OCI-LY1 (cell line): ENCODE data around the gene KIF18A.

ENCODE experiments used
- H2AFZ ChIP-seq: fragments of 200-600 bp; sonication (generic), shearing (Covaris generic); 2 replicates; pipeline ENCODE4 v1.6.0; 2014; ENCODE audit warnings: antibody characterized with exemption, mild to moderate bottlenecking, low read length
- H3F3A ChIP-seq: fragments of 200-600 bp; sonication (generic), shearing (Covaris generic); 2 replicates; pipeline ENCODE4 v1.6.0; 2014; ENCODE audit warnings: mild to moderate bottlenecking, antibody characterized with exemption, low read length, moderate library complexity; ENCODE audit not compliant: insufficient read depth
- H3K27ac ChIP-seq: fragments of 200-600 bp; sonication (generic); 2 replicates; pipeline ENCODE4 v1.5.1; 2014; ENCODE audit warnings: low read length, mixed run types, mild to moderate bottlenecking, low read depth; ENCODE audit not compliant: poor library complexity, severe bottlenecking
- H3K27me3 ChIP-seq: fragments of 200-600 bp; sonication (generic); 2 replicates; pipeline ENCODE4 v1.6.0; 2014; ENCODE audit warnings: antibody characterized with exemption, mild to moderate bottlenecking, low read length, moderate library complexity; ENCODE audit not compliant: insufficient read depth
- H3K36me3 ChIP-seq: fragments of 200-600 bp; sonication (generic); 2 replicates; pipeline ENCODE4 v1.6.1; 2014; ENCODE audit warnings: mild to moderate bottlenecking, antibody characterized with exemption, low read length, moderate library complexity, mixed read lengths; ENCODE audit not compliant: insufficient read depth
- H3K4me1 ChIP-seq: fragments of 200-600 bp; sonication (generic); 2 replicates; pipeline ENCODE4 v1.5.1; 2014; ENCODE audit warnings: mild to moderate bottlenecking, low read length, moderate library complexity; ENCODE audit not compliant: insufficient read depth, severe bottlenecking
- H3K4me2 ChIP-seq: fragments of 200-600 bp; sonication (generic), shearing (Covaris generic); 2 replicates; pipeline ENCODE4 v1.6.1; 2014; ENCODE audit warnings: low read length
- H3K4me3 ChIP-seq: fragments of 200-600 bp; sonication (generic); 2 replicates; pipeline ENCODE4 v1.5.1; 2014; ENCODE audit warnings: low read length, low read depth, mild to moderate bottlenecking, mixed read lengths; ENCODE audit not compliant: poor library complexity, severe bottlenecking
- H3K79me2 ChIP-seq: fragments of 200-600 bp; shearing (Covaris generic); 2 replicates; pipeline ENCODE4 v1.6.1; 2016; ENCODE audit warnings: mixed run types, low read length, mixed read lengths; ENCODE audit not compliant: insufficient read depth
- H3K9ac ChIP-seq: fragments of 200-600 bp; sonication (generic), shearing (Covaris generic); 2 replicates; pipeline ENCODE4 v1.6.1; 2014; ENCODE audit warnings: mild to moderate bottlenecking, low read length, mixed read lengths
- H3K9me2 ChIP-seq: fragments of 200-600 bp; sonication (generic), shearing (Covaris generic); 2 replicates; pipeline ENCODE4 v1.6.1; 2014; ENCODE audit warnings: low read depth, mild to moderate bottlenecking, low read length, mixed read lengths
- H3K9me3 ChIP-seq: fragments of 200-600 bp; shearing (Covaris generic); 2 replicates; pipeline ENCODE4 v1.6.1; 2014; ENCODE audit warnings: low read length, mixed read lengths
- H4K20me1 ChIP-seq: fragments of 200-600 bp; sonication (generic), shearing (Covaris generic); 2 replicates; pipeline ENCODE4 v1.6.0; 2016; ENCODE audit warnings: mild to moderate bottlenecking, low read length; ENCODE audit not compliant: insufficient read depth
- EZH2 ChIP-seq: fragments of 200-600 bp; sonication (generic), shearing (Covaris generic); IDR thresholded peaks from 2 replicates; pipeline ENCODE4 v1.8.0; 2017; ENCODE audit warnings: borderline replicate concordance, mixed run types, mild to moderate bottlenecking, antibody characterized with exemption, low read length, moderate library complexity, mixed read lengths
- TF ChIP-seq, protein P1 (sequence below): fragments of 200-600 bp; sonication (generic), shearing (Covaris generic); IDR thresholded peaks from 2 replicates; pipeline ENCODE4 v1.5.1; 2017; ENCODE audit warnings: mild to moderate bottlenecking, antibody characterized with exemption, low read length, moderate library complexity, mixed read lengths

The KIF18A gene

DNA sequence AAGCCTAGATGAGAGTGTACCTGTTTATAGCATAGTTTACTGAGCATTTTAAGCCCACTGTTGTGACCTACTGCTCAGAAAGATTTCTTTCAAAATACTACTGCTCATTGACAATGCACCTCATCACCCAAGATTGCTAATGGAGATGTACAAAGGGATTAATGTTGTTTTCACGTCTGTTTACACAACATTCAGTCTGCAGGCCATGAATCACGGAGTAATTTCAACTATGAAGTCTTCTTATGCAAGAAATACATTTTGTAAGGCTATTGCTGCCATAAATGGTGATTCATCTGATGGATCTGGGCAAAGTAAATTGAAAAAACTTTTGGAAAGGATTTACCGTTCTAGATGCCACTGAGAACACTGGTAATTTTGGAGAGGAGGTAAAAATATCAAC lies 112.9 kb downstream of the KIF18A start:
- no peaks in the 10 kb centered on the region for H3K36me3 ChIP-seq
- TF ChIP-seq, protein P1, sequence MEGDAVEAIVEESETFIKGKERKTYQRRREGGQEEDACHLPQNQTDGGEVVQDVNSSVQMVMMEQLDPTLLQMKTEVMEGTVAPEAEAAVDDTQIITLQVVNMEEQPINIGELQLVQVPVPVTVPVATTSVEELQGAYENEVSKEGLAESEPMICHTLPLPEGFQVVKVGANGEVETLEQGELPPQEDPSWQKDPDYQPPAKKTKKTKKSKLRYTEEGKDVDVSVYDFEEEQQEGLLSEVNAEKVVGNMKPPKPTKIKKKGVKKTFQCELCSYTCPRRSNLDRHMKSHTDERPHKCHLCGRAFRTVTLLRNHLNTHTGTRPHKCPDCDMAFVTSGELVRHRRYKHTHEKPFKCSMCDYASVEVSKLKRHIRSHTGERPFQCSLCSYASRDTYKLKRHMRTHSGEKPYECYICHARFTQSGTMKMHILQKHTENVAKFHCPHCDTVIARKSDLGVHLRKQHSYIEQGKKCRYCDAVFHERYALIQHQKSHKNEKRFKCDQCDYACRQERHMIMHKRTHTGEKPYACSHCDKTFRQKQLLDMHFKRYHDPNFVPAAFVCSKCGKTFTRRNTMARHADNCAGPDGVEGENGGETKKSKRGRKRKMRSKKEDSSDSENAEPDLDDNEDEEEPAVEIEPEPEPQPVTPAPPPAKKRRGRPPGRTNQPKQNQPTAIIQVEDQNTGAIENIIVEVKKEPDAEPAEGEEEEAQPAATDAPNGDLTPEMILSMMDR = no peak
- TF ChIP-seq EZH2 = no peak
- H3K27me3 ChIP-seq = no peaks in the 10 kb centered on the region
- H2AFZ ChIP-seq = no peak overlapping the region
- H3F3A ChIP-seq = no peaks in the 10 kb centered on the region
- no peaks in the 10 kb centered on the region for H4K20me1 ChIP-seq
- no peaks in the 10 kb centered on the region for H3K79me2 ChIP-seq
- H3K4me2 ChIP-seq = no peak overlapping the region
- no peaks in the 10 kb centered on the region for H3K4me1 ChIP-seq
- H3K9me3 ChIP-seq = no peaks in the 10 kb centered on the region
- H3K9me2 ChIP-seq = no peaks in the 10 kb centered on the region
- no peak overlapping the region for H3K27ac ChIP-seq
- H3K9ac ChIP-seq = no peak overlapping the region
- H3K4me3 ChIP-seq = no peak overlapping the region

DNA sequence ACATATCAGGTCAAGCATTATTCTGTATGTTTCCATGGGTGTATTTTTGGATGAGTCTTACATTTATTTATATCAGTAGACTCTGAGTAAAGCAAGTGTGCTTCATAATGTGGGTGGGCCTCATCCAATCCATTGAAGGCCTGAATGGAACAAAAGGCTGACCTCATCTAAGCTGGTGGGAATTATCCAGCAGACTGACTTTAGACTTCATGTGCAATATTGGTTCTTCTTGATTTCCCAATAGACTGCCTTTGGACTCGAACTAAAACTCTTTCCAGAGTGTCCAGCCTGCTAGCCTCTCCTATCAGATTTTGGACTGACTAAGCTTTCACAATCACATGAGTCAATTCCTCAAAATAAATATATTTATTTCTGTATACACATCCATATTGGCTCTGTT lies 116.2 kb downstream of the KIF18A start:
- Histone ChIP-seq H4K20me1 (no peaks in the 10 kb centered on the region), H3K4me3 (no peak overlapping the region), H3F3A (no peaks in the 10 kb centered on the region), H3K27ac (no peak overlapping the region), H3K4me1 (no peaks in the 10 kb centered on the region), H3K9me2 (no peaks in the 10 kb centered on the region), H3K9me3 (no peaks in the 10 kb centered on the region), H3K79me2 (no peaks in the 10 kb centered on the region), H3K36me3 (no peaks in the 10 kb centered on the region), H3K27me3 (no peaks in the 10 kb centered on the region), H3K9ac (no peak overlapping the region), H3K4me2 (no peak overlapping the region), H2AFZ (no peak overlapping the region)
- no peak for TF ChIP-seq EZH2
- TF ChIP-seq, protein P1 = no peak

DNA sequence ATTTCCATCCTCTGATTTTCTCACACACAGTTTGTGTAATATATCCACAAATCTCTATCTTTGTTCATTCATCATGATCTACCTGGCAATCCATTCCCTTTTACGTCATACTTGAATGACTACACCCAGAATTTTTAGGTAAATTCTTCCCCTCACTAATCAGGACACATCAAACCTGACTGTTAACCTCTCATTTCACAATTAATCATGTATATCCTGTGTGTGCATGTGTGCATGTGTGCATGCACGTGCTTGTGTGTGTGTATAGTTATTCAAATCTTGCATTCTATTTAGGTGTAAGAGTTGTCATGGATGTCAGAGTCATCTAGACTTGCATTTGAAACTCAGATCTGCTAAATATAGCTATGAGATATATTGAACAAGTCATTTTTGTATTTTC lies 130.4 kb downstream of the KIF18A start:
- H3K4me1 ChIP-seq = no peaks in the 10 kb centered on the region
- H3K9me3 ChIP-seq = no peaks in the 10 kb centered on the region
- no peaks in the 10 kb centered on the region for H3K9me2 ChIP-seq
- H4K20me1 ChIP-seq = no peaks in the 10 kb centered on the region
- H3K4me2 ChIP-seq = no peak overlapping the region
- no peak overlapping the region for H3K27ac ChIP-seq
- H3K27me3 ChIP-seq = no peaks in the 10 kb centered on the region
- H3K79me2 ChIP-seq = no peaks in the 10 kb centered on the region
- no peaks in the 10 kb centered on the region for H3K36me3 ChIP-seq
- no peak overlapping the region for H3K4me3 ChIP-seq
- no peak overlapping the region for H3K9ac ChIP-seq
- no peaks in the 10 kb centered on the region for H3F3A ChIP-seq
- no peak overlapping the region for H2AFZ ChIP-seq
- no peak for TF ChIP-seq EZH2
- TF ChIP-seq, protein P1 = no peak
